ENCODE results near the gene TRIM41.

TRIM41 gene

GRCh38 chr5:181223058-181223728, at the start of gene TRIM41 (continued):
- TF ChIP-seq ZNF23 (tag by site-specific recombination; IDR thresholded peaks at IDR 0.05; ENCODE audit: borderline replicate concordance): 0 out of 2 replicates have a peak, but pooled peaks have one; percentile 23
- no peak for TF ChIP-seq TCF7L2 (IDR thresholded peaks at IDR 0.05; ENCODE audit: borderline replicate concordance, low read depth, low read length)
- peak; percentile 84 for TF ChIP-seq ZBTB7A (tag by site-specific recombination; IDR thresholded peaks at IDR 0.05; ENCODE audit: low read depth)
- TF ChIP-seq ZNF623 (tag by site-specific recombination; IDR thresholded peaks at IDR 0.05): peak; percentile 19; the same call in 1 of the 2 replicates
- TF ChIP-seq ZNF391 (tag by site-specific recombination; IDR thresholded peaks at IDR 0.05; ENCODE audit: borderline replicate concordance, low read depth): peak; percentile 70; the same call in 1 of the 2 replicates
- peak; percentile 67 for TF ChIP-seq ZBTB8A (tag by site-specific recombination; IDR thresholded peaks at IDR 0.05)
- TF ChIP-seq ZNF423 (tag by site-specific recombination; IDR thresholded peaks at IDR 0.05): peak; percentile 71
- TF ChIP-seq REPIN1 (tag by site-specific recombination; IDR thresholded peaks at IDR 0.05; ENCODE audit: low read depth): 0 out of 2 replicates have a peak, but pooled peaks have one; percentile 16
- TF ChIP-seq SCRT2 (tag by site-specific recombination; IDR thresholded peaks at IDR 0.05): no peak
- TF ChIP-seq ZNF629 (tag by site-specific recombination; IDR thresholded peaks at IDR 0.05): peak; percentile 93
- no peak for TF ChIP-seq PRDM2 (tag by site-specific recombination; IDR thresholded peaks at IDR 0.05; ENCODE audit: borderline replicate concordance)
- TF ChIP-seq HOXC10 (CRISPR knock-in tag; IDR thresholded peaks at IDR 0.05): no peak
- TF ChIP-seq ZNF654 (tag by site-specific recombination; IDR thresholded peaks at IDR 0.05; ENCODE audit: low read depth): no peak
- no peak for TF ChIP-seq ZNF302 (tag by site-specific recombination; IDR thresholded peaks at IDR 0.05; ENCODE audit: low read depth)
- TF ChIP-seq ZNF626 (tag by site-specific recombination; IDR thresholded peaks at IDR 0.05): no peak
- no peak for TF ChIP-seq HOXA7 (CRISPR knock-in tag; IDR thresholded peaks at IDR 0.05; ENCODE audit: borderline replicate concordance)
- TF ChIP-seq ZNF335 (tag by site-specific recombination; conservative IDR thresholded peaks at IDR 0.05): peak; percentile 13
- peak; percentile 54; the same call in 1 of the 2 replicates for TF ChIP-seq ZNF18 (tag by site-specific recombination; IDR thresholded peaks at IDR 0.05)
- 0 out of 2 replicates have a peak, but pooled peaks have one; percentile 28 for TF ChIP-seq ZBTB6 (tag by site-specific recombination; IDR thresholded peaks at IDR 0.05)
- no peak for TF ChIP-seq ZBTB1 (tag by site-specific recombination; IDR thresholded peaks at IDR 0.05)
- TF ChIP-seq PBX3 (CRISPR knock-in tag; IDR thresholded peaks at IDR 0.05): peak; percentile 77; the same call in 1 of the 2 replicates
- TF ChIP-seq KLF1 (tag by site-specific recombination; IDR thresholded peaks at IDR 0.05): peak; percentile 63
- no peak for TF ChIP-seq ZNF830 (tag by site-specific recombination; IDR thresholded peaks at IDR 0.05; ENCODE audit: low read depth)
- peak; percentile 94 for TF ChIP-seq ZNF518A (tag by site-specific recombination; conservative IDR thresholded peaks at IDR 0.05; ENCODE audit: low read depth)
- TF ChIP-seq ZNF239 (tag by site-specific recombination; IDR thresholded peaks at IDR 0.05): no peak
